Caco-2 (cell line): ENCODE measurements around the gene BMP8A. TPM values are rescaled to one million over a fixed set of nuclear protein-coding genes. Genes with fewer than 3 reads are reported as not detected.
"Not testable (repeated sequence)": the region's sequence is repeated elsewhere in the genome, so short reads cannot be mapped to it uniquely, and the experiment has no call there.

Experiments used
- BruUV-seq: library from RNA; stranded (reverse); fragments of 400-500 nt; replicated peaks from 2 replicates; lab custom pipeline; 2021; lab: Mats Ljungman, UMichigan
- CTCF ChIA-PET: fragments of 300-600 bp; sonication (Branson Sonifier 250); formaldehyde crosslinking; loops from one replicate; lab custom pipeline; 2022; ENCODE audit warnings: antibody characterized with exemption; lab: Charles Lee
- POLR2A ChIA-PET: fragments of 300-600 bp; sonication (Branson Sonifier 250); formaldehyde crosslinking; loops from one replicate; lab custom pipeline; 2022; ENCODE audit warnings: antibody characterized with exemption; lab: Charles Lee
- DNase-seq, 2 experiments: peaks; one replicate each; pipeline versions ENCODE4 v3.0.0 to v3.0.0-alpha.2; 2020 to 2022
- H3K27me3 ChIP-seq: replicated peaks from 2 replicates; pipeline ENCODE4 v1.6.0; 2011; ENCODE audit warnings: low read length; ENCODE audit not compliant: control insufficient read depth, insufficient read depth
- H3K36me3 ChIP-seq: 2 replicates; pipeline ENCODE4 v1.5.1; 2011; ENCODE audit warnings: low read length; ENCODE audit not compliant: control insufficient read depth, insufficient read depth
- H3K4me1 ChIP-seq: fragments of 250-450 bp; sonication (Bioruptor Pico); 2 replicates; pipeline ENCODE4 v1.5.1; 2020; ENCODE audit warnings: mild to moderate bottlenecking
- H3K4me3 ChIP-seq: 2 replicates; pipeline ENCODE4 v1.5.1; 2011; ENCODE audit warnings: low read depth, mild to moderate bottlenecking, control low read depth, low read length
- H3K9me3 ChIP-seq: fragments of 250-450 bp; sonication (Bioruptor Pico); 2 replicates; pipeline ENCODE4 v1.5.1; 2020; ENCODE audit warnings: mild to moderate bottlenecking, moderate library complexity
- H3K27ac Mint-ChIP-seq: one replicate; pipeline ENCODE4 v1.8.0; 2022; ENCODE audit warnings: mixed read lengths; ENCODE audit not compliant: unreplicated experiment
- H3K27me3 Mint-ChIP-seq: one replicate; pipeline ENCODE4 v1.8.0; 2022; ENCODE audit warnings: mixed read lengths; ENCODE audit not compliant: insufficient read depth, unreplicated experiment
- H3K36me3 Mint-ChIP-seq: one replicate; pipeline ENCODE4 v1.8.0; 2022; ENCODE audit warnings: mild to moderate bottlenecking, mixed read lengths; ENCODE audit not compliant: insufficient read depth, unreplicated experiment
- H3K4me1 Mint-ChIP-seq: one replicate; pipeline ENCODE4 v1.8.0; 2022; ENCODE audit warnings: low read depth, mixed read lengths; ENCODE audit not compliant: unreplicated experiment
- H3K4me3 Mint-ChIP-seq: one replicate; pipeline ENCODE4 v1.8.0; 2022; ENCODE audit warnings: mild to moderate bottlenecking, moderate library complexity, mixed read lengths; ENCODE audit not compliant: unreplicated experiment
- H3K9me3 Mint-ChIP-seq: one replicate; pipeline ENCODE4 v1.8.0; 2022; ENCODE audit warnings: mixed read lengths; ENCODE audit not compliant: unreplicated experiment
- CTCF ChIP-seq, 2 experiments: fragments of 200-600 bp in 1 of 2; IDR thresholded peaks; 1 replicate in 1 of 2; 2 replicates in 1 of 2; pipeline versions ENCODE4 v1.5.1 to v1.8.0; 2011 to 2022; ENCODE audit warnings: antibody characterized with exemption in 1 of 2, control low read depth in 1 of 2, inconsistent platforms in 1 of 2, low read depth in 1 of 2, low read length in 1 of 2, mild to moderate bottlenecking in 1 of 2, moderate library complexity in 1 of 2; ENCODE audit not compliant: insufficient read depth in 1 of 2, severe bottlenecking in 1 of 2, unreplicated experiment in 1 of 2
- intact Hi-C: fragments of 100-400 bp; cut with micrococcal nuclease; formaldehyde crosslinking; loops from one replicate; pipeline ENCODE4 v1.10.0; 2022; ENCODE audit not compliant: unreplicated experiment
- total RNA-seq: library from RNA; stranded (reverse); gene quantifications from 2 replicates; pipeline ENCODE4 v1.2.3, GENCODE V29; 2022

BMP8A gene
- total RNA-seq, 1 experiment from 2014 or later: 3.2 TPM

GRCh38 chr1:39508857-39509305, 17.4 kb downstream of the BMP8A start:
- H3K36me3 Mint-ChIP-seq: no peaks in the 10 kb centered on the region
- no peaks in the 10 kb centered on the region for H3K4me1 Mint-ChIP-seq
- H3K27ac Mint-ChIP-seq: no peak overlapping the region
- H3K27me3 ChIP-seq: no peaks in the 10 kb centered on the region
- H3K36me3 ChIP-seq: no peaks in the 10 kb centered on the region
- TF ChIP-seq CTCF (IDR thresholded peaks at IDR 0.05; ENCODE audit: insufficient read depth in 1 of 2, low read depth in 1 of 2, low read length in 1 of 2, severe bottlenecking in 1 of 2, unreplicated experiment in 1 of 2): no peak
- DNase-seq: no peak
- no peaks in the 10 kb centered on the region for H3K9me3 ChIP-seq
- no peak overlapping the region for H3K4me3 ChIP-seq
- no peak overlapping the region for H3K4me3 Mint-ChIP-seq
- CTCF ChIA-PET: no interaction called here
- H3K9me3 Mint-ChIP-seq: no peaks in the 10 kb centered on the region
- intact Hi-C loops: no loop called here
- no TSS peak for BruUV-seq
- H3K27me3 Mint-ChIP-seq: no peaks in the 10 kb centered on the region
- POLR2A ChIA-PET: no interaction called here
- H3K4me1 ChIP-seq: peaks cover 31% of the 10 kb centered on the region

- H3K4me3 Mint-ChIP-seq: no peak overlapping the region
- CTCF ChIA-PET: no interaction called here
- no peaks in the 10 kb centered on the region for H3K36me3 ChIP-seq
- H3K27me3 ChIP-seq: no peaks in the 10 kb centered on the region
- no peaks in the 10 kb centered on the region for H3K4me1 Mint-ChIP-seq
- peaks cover 28% of the 10 kb centered on the region for H3K4me1 ChIP-seq
- BruUV-seq: no TSS peak
- H3K9me3 ChIP-seq: no peaks in the 10 kb centered on the region
- no peaks in the 10 kb centered on the region for H3K27me3 Mint-ChIP-seq
- intact Hi-C loops: no loop called here
- no peak overlapping the region for H3K4me3 ChIP-seq
- no peak for DNase-seq
- POLR2A ChIA-PET: no interaction called here
- H3K9me3 Mint-ChIP-seq: no peaks in the 10 kb centered on the region
- peak overlapping the region; percentile 29 for H3K27ac Mint-ChIP-seq
- H3K36me3 Mint-ChIP-seq: no peaks in the 10 kb centered on the region
- no peak for TF ChIP-seq CTCF (IDR thresholded peaks at IDR 0.05; ENCODE audit: insufficient read depth in 1 of 2, low read depth in 1 of 2, low read length in 1 of 2, severe bottlenecking in 1 of 2, unreplicated experiment in 1 of 2)
These were observed 18.0 kb downstream of the BMP8A start for GRCh38 chr1:39509360-39510009.

- H3K27me3 ChIP-seq, BruUV-seq, H3K27me3 Mint-ChIP-seq, H3K9me3 ChIP-seq, intact Hi-C loops, H3K9me3 Mint-ChIP-seq, H3K4me3 ChIP-seq, H3K27ac Mint-ChIP-seq, H3K4me1 Mint-ChIP-seq, H3K4me3 Mint-ChIP-seq, H3K36me3 ChIP-seq, H3K36me3 Mint-ChIP-seq, DNase-seq, POLR2A ChIA-PET: not testable (repeated sequence)
- CTCF ChIA-PET: interaction anchor here (0.6 kb wide), 1 partner anchor 16 kb away, joined by 3 read pairs; no protein-coding TSS in a partner anchor
- peaks cover 19% of the 10 kb centered on the region for H3K4me1 ChIP-seq
These were observed 19.2 kb downstream of the BMP8A start for GRCh38 chr1:39510570-39511186.

- H3K27me3 ChIP-seq, H3K9me3 ChIP-seq, DNase-seq, POLR2A ChIA-PET, H3K4me3 Mint-ChIP-seq, H3K36me3 Mint-ChIP-seq, H3K27ac Mint-ChIP-seq, H3K36me3 ChIP-seq, BruUV-seq, H3K4me1 Mint-ChIP-seq, CTCF ChIA-PET, intact Hi-C loops, H3K4me3 ChIP-seq, H3K27me3 Mint-ChIP-seq, H3K9me3 Mint-ChIP-seq: not testable (repeated sequence)
- H3K4me1 ChIP-seq: peaks cover 11% of the 10 kb centered on the region
These were observed 20.0 kb downstream of the BMP8A start for GRCh38 chr1:39511477-39511876.

- TSS peak; percentile 35 for BruUV-seq
- DNase-seq, H3K36me3 ChIP-seq, H3K4me1 Mint-ChIP-seq, H3K4me3 Mint-ChIP-seq, H3K9me3 Mint-ChIP-seq, intact Hi-C loops, H3K4me3 ChIP-seq, H3K27me3 ChIP-seq, H3K36me3 Mint-ChIP-seq, POLR2A ChIA-PET, CTCF ChIA-PET, H3K4me1 ChIP-seq, H3K27me3 Mint-ChIP-seq, H3K27ac Mint-ChIP-seq, H3K9me3 ChIP-seq: not testable (repeated sequence)
These were observed 20.9 kb downstream of the BMP8A start for GRCh38 chr1:39512234-39512847.
